HepG2 (cell line): ENCODE measurements around the gene SYNGAP1. TPM values are rescaled to one million over a fixed set of nuclear protein-coding genes. Genes with fewer than 3 reads are reported as not detected.
A peak's percentile ranks its signal among the peaks of the same experiment; 100 is the strongest.

Source experiments
- ATF6 ChIP-seq: sonication (generic); formaldehyde crosslinking; conservative IDR thresholded peaks from 2 replicates; pipeline ENCODE4 v1.4.0; 2020; ENCODE audit warnings: missing genetic modification reagents
- BHLHE40 ChIP-seq: IDR thresholded peaks from 2 replicates; pipeline ENCODE4 v1.6.1; 2011; ENCODE audit warnings: low read length, improper control_type of control experiment
- CEBPB ChIP-seq: IDR thresholded peaks from 2 replicates; pipeline ENCODE4 v1.6.1; 2011; ENCODE audit warnings: low read depth, low read length, improper control_type of control experiment, borderline replicate concordance
- FLYWCH1 ChIP-seq: sonication (generic); formaldehyde crosslinking; IDR thresholded peaks from 2 replicates; pipeline ENCODE4 v1.8.1; 2023; ENCODE audit warnings: mild to moderate bottlenecking, missing genetic modification reagents
- HDAC6 ChIP-seq: fragments of 200-600 bp; sonication (generic); IDR thresholded peaks from 2 replicates; pipeline ENCODE4 v1.7.0; 2017; ENCODE audit warnings: mild to moderate bottlenecking, antibody characterized with exemption, low read length, low read depth
- HES4 ChIP-seq: sonication (generic); formaldehyde crosslinking; IDR thresholded peaks from 2 replicates; pipeline ENCODE4 v1.9.0; 2021; ENCODE audit warnings: mild to moderate bottlenecking, missing genetic modification reagents, borderline replicate concordance
- HHEX ChIP-seq: IDR thresholded peaks from 2 replicates; pipeline ENCODE4 v1.6.1; 2016; ENCODE audit warnings: control low read depth
- KLF15 ChIP-seq: sonication (generic); formaldehyde crosslinking; IDR thresholded peaks from 2 replicates; pipeline ENCODE4 v1.8.1; 2023; ENCODE audit warnings: borderline replicate concordance, mild to moderate bottlenecking, inconsistent platforms, missing genetic modification reagents, mixed read lengths
- LCORL ChIP-seq, 2 experiments: fragments of 450-650 bp in 1 of 2; sonication (generic) in 1 of 2; formaldehyde crosslinking in 1 of 2; IDR thresholded peaks; 2 replicates each; pipeline versions ENCODE4 v1.5.0 to v1.6.1; 2017 to 2020; ENCODE audit warnings: antibody characterized with exemption in 1 of 2, missing genetic modification reagents in 1 of 2
- MAFK ChIP-seq, 2 experiments: IDR thresholded peaks in 1 of 2; conservative IDR thresholded peaks in 1 of 2; 2 replicates each; pipeline ENCODE4 v1.6.1; 2011; ENCODE audit warnings: improper control_type of control experiment in 2 of 2, low read length in 2 of 2
- NCOR1 ChIP-seq: fragments of 200-600 bp; sonication (generic); IDR thresholded peaks from 2 replicates; pipeline ENCODE4 v1.7.0; 2017; ENCODE audit warnings: antibody characterized with exemption, low read length, borderline replicate concordance
- PAXIP1 ChIP-seq: sonication (generic); formaldehyde crosslinking; conservative IDR thresholded peaks from 2 replicates; pipeline ENCODE4 v1.4.0; 2020; ENCODE audit warnings: mild to moderate bottlenecking, missing genetic modification reagents, moderate library complexity
- PHF5A ChIP-seq: IDR thresholded peaks from one replicate; pipeline ENCODE4 v1.6.1; 2018; ENCODE audit warnings: low read depth, missing genetic modification reagents; ENCODE audit not compliant: unreplicated experiment
- RFXAP ChIP-seq: sonication (generic); formaldehyde crosslinking; IDR thresholded peaks from 2 replicates; pipeline ENCODE4 v1.4.0; 2020; ENCODE audit warnings: missing genetic modification reagents, borderline replicate concordance
- SAP130 ChIP-seq: IDR thresholded peaks from 2 replicates; pipeline ENCODE4 v1.6.1; 2016; ENCODE audit warnings: low read depth
- SIX4 ChIP-seq: sonication (generic); formaldehyde crosslinking; IDR thresholded peaks from 2 replicates; pipeline ENCODE4 v1.4.0; 2020; ENCODE audit warnings: missing genetic modification reagents
- WIZ ChIP-seq: sonication (generic); formaldehyde crosslinking; IDR thresholded peaks from 2 replicates; pipeline ENCODE4 v1.5.1; 2020; ENCODE audit warnings: mild to moderate bottlenecking, missing genetic modification reagents
- ZBTB8A ChIP-seq: sonication (generic); formaldehyde crosslinking; IDR thresholded peaks from 2 replicates; pipeline ENCODE4 v1.4.0; 2020; ENCODE audit warnings: mild to moderate bottlenecking, low read depth, missing genetic modification reagents, borderline replicate concordance
- ZNF160 ChIP-seq: sonication (generic); formaldehyde crosslinking; IDR thresholded peaks from 2 replicates; pipeline ENCODE4 v1.8.0; 2022; ENCODE audit warnings: mild to moderate bottlenecking, inconsistent platforms, missing genetic modification reagents
- ZNF180 ChIP-seq: sonication (generic); formaldehyde crosslinking; IDR thresholded peaks from 2 replicates; pipeline ENCODE4 v1.4.0; 2020; ENCODE audit warnings: low read depth, missing genetic modification reagents, borderline replicate concordance
- ZNF619 ChIP-seq: sonication (generic); formaldehyde crosslinking; IDR thresholded peaks from 2 replicates; pipeline ENCODE4 v1.4.0; 2020; ENCODE audit warnings: mild to moderate bottlenecking, missing genetic modification reagents
- ZNF629 ChIP-seq: sonication (generic); formaldehyde crosslinking; conservative IDR thresholded peaks from 2 replicates; pipeline ENCODE4 v1.5.0; 2020; ENCODE audit warnings: missing genetic modification reagents
- ZNF781 ChIP-seq: sonication (generic); formaldehyde crosslinking; IDR thresholded peaks from 2 replicates; pipeline ENCODE4 v1.5.1; 2020; ENCODE audit warnings: borderline replicate concordance, mild to moderate bottlenecking, missing genetic modification reagents; ENCODE audit errors: not compliant biosample characterization
- ZNF850 ChIP-seq: sonication (generic); formaldehyde crosslinking; conservative IDR thresholded peaks from 2 replicates; pipeline ENCODE4 v1.9.0; 2021; ENCODE audit warnings: mild to moderate bottlenecking, missing genetic modification reagents
- ZSCAN31 ChIP-seq: sonication (generic); formaldehyde crosslinking; IDR thresholded peaks from 2 replicates; pipeline ENCODE4 v1.5.0; 2020; ENCODE audit warnings: low read depth, mild to moderate bottlenecking, missing genetic modification reagents
- polyA plus RNA-seq, 8 experiments: library from polyadenylated mRNA; depleted of rRNA in 3 of 8; stranded (reverse) in 7 of 8; unstranded in 1 of 8; fragments of >200 nt; fragmentation: Illumina TruSeq in 4 of 8; extraction: Trizol in 4 of 8; gene quantifications; 2 replicates each; pipeline versions ENCODE4 v1.2.1 to v1.2.3, GENCODE V29; 2011 to 2016; ENCODE audit warnings: low read depth in 4 of 8, missing spikeins in 1 of 8, mixed read lengths in 1 of 8; ENCODE audit not compliant: insufficient read depth in 1 of 8
- total RNA-seq, 5 experiments: library from RNA; depleted of rRNA; stranded (reverse); fragments of >200 nt; fragmentation: Illumina TruSeq; extraction: Trizol; gene quantifications; 2 replicates each; pipeline ENCODE4 v1.2.3, GENCODE V29; 2016; ENCODE audit warnings: low read depth in 1 of 5

SYNGAP1 gene
- total and polyA plus RNA-seq, 2 of the 13 experiments (the other 11 are each of a cell fraction or from before 2014, with no cell fraction given) = 0.75 to 1.1 TPM

- TF ChIP-seq HDAC6 (no peak), HHEX (CRISPR knock-in tag) (no peak), BHLHE40 (peak; percentile 4; the same call in 1 of the 2 replicates), PAXIP1 (CRISPR knock-in tag) (peak; percentile 32), SIX4 (CRISPR knock-in tag) (no peak), ZNF619 (CRISPR knock-in tag) (no peak), ATF6 (CRISPR knock-in tag) (no peak), MAFK (conservative IDR thresholded peaks at IDR 0.05 in 1 of 2, IDR thresholded peaks at IDR 0.05 in 1 of 2; ENCODE audit: low read length in 2 of 2) (no peak), ZBTB8A (0 out of 2 replicates have a peak, but pooled peaks have one; percentile 38), ZNF850 (CRISPR knock-in tag) (no peak), SAP130 (CRISPR knock-in tag) (peak; percentile 100), NCOR1 (no peak), KLF15 (CRISPR knock-in tag) (no peak; the same call in 1 of the 2 replicates), ZNF160 (CRISPR knock-in tag) (peak; percentile 61), CEBPB (no peak), ZNF781 (CRISPR knock-in tag) (peak; percentile 95), ZSCAN31 (CRISPR knock-in tag) (peak; percentile 85), FLYWCH1 (CRISPR knock-in tag) (0 out of 2 replicates have a peak, but pooled peaks have one; percentile 83), LCORL (IDR thresholded peaks at IDR 0.05) (no peak), LCORL (CRISPR knock-in tag; IDR thresholded peaks at IDR 0.05) (peak; percentile 69; the same call in 1 of the 2 replicates), RFXAP (CRISPR knock-in tag) (peak; percentile 93), ZNF180 (no peak), PHF5A (no peak), WIZ (CRISPR knock-in tag) (no peak), ZNF629 (peak; percentile 93), HES4 (CRISPR knock-in tag) (peak; percentile 79)
Observed at GRCh38 chr6:33454009-33454946, 34.4 kb downstream of the SYNGAP1 start, which contains the start of gene ZBTB9 (continued).
